H4 (cell line): ENCODE measurements around the gene ADCY5. TPM values are rescaled to one million over a fixed set of nuclear protein-coding genes. Genes with fewer than 3 reads are reported as not detected.

ENCODE experiments used
- DNase-seq: peaks from one replicate; pipeline ENCODE4 v3.0.0-alpha.2; 2015; ENCODE audit warnings: low spot score
- total RNA-seq: library from RNA; depleted of rRNA; stranded (reverse); fragments of >200 nt; shearing (Covaris generic); gene quantifications from 2 replicates; pipeline ENCODE4 v1.2.3, GENCODE V29; 2014

Gene ADCY5
- total RNA-seq, 1 experiment from 2014 or later, result 0.85 TPM

- no peak for DNase-seq
Measured at GRCh38 chr3:123342631-123343080, 106.2 kb downstream of the ADCY5 start.

- DNase-seq, result no peak
Measured at GRCh38 chr3:123341871-123342630, 106.8 kb downstream of the ADCY5 start.

- no peak for DNase-seq
Measured at GRCh38 chr3:123340336-123340735, 108.6 kb downstream of the ADCY5 start.

- no peak for DNase-seq
Measured at GRCh38 chr3:123339302-123339701, 109.6 kb downstream of the ADCY5 start.

- DNase-seq, result no peak
Measured at GRCh38 chr3:123338620-123339061, 110.2 kb downstream of the ADCY5 start.

GRCh38 chr3:123337948-123338619 lies 110.8 kb downstream of the ADCY5 start:
- no peak for DNase-seq

GRCh38 chr3:123337226-123337625 lies 111.7 kb downstream of the ADCY5 start:
- DNase-seq, result no peak

GRCh38 chr3:123336441-123336851 lies 112.4 kb downstream of the ADCY5 start:
- DNase-seq, result no peak

- DNase-seq, result no peak
Measured at GRCh38 chr3:123336001-123336400, 112.9 kb downstream of the ADCY5 start.

GRCh38 chr3:123335007-123335670 lies 113.8 kb downstream of the ADCY5 start:
- DNase-seq, result no peak

GRCh38 chr3:123334056-123334455 lies 114.8 kb downstream of the ADCY5 start:
- DNase-seq, result no peak

GRCh38 chr3:123333401-123333800 lies 115.5 kb downstream of the ADCY5 start:
- no peak for DNase-seq

- no peak for DNase-seq
Measured at GRCh38 chr3:123332124-123332641, 116.7 kb downstream of the ADCY5 start.

GRCh38 chr3:123331651-123332050 lies 117.2 kb downstream of the ADCY5 start:
- no peak for DNase-seq

GRCh38 chr3:123331006-123331405 lies 117.9 kb downstream of the ADCY5 start:
- no peak for DNase-seq

- no peak for DNase-seq
Measured at GRCh38 chr3:123330441-123330991, 118.4 kb downstream of the ADCY5 start.

GRCh38 chr3:123329636-123330340 lies 119.1 kb downstream of the ADCY5 start:
- DNase-seq, result no peak

- peak; percentile 56 for DNase-seq
Measured at GRCh38 chr3:123328851-123329635, 119.8 kb downstream of the ADCY5 start.

GRCh38 chr3:123327956-123328850 lies 120.7 kb downstream of the ADCY5 start:
- no peak for DNase-seq

- no peak for DNase-seq
Measured at GRCh38 chr3:123327480-123327879, 121.4 kb downstream of the ADCY5 start.
